GM12873 (cell line): ENCODE measurements around the gene FOXL3.

Source experiments
- CTCF ChIP-seq: IDR thresholded peaks from 2 replicates; pipeline ENCODE4 v1.5.1; 2012; ENCODE audit warnings: low read depth, mild to moderate bottlenecking, moderate library complexity, low read length, control low read depth; ENCODE audit not compliant: insufficient read depth; ENCODE audit errors: missing control alignments

The FOXL3 gene

GRCh38 chr7:338295-339061 lies 48.5 kb downstream of the FOXL3 start:
- TF ChIP-seq CTCF = no peak

- TF ChIP-seq CTCF = no peak
These were observed 49.0 kb downstream of the FOXL3 start for GRCh38 chr7:339062-339342.

GRCh38 chr7:339696-340095 lies 49.7 kb downstream of the FOXL3 start:
- TF ChIP-seq CTCF = no peak

GRCh38 chr7:340200-340937 lies 50.4 kb downstream of the FOXL3 start:
- TF ChIP-seq CTCF = no peak
